Dermis microvascular lymphatic vessel endothelial cell (primary cell): ENCODE results near the gene POU5F2. TPM values are rescaled to one million over a fixed set of nuclear protein-coding genes. Genes with fewer than 3 reads are reported as not detected.

Source experiments
- DNase-seq, 2 donors: peaks; one replicate each; pipeline versions ENCODE4 v3.0.0 to v3.0.0-alpha.2; 2010; ENCODE audit warnings: low read depth in 2 of 2
- total RNA-seq: library from RNA; depleted of rRNA; stranded (reverse); fragments of >200 nt; gene quantifications from 2 replicates; pipeline ENCODE4 v1.2.1, GENCODE V29; 2014

POU5F2 gene, protein sequence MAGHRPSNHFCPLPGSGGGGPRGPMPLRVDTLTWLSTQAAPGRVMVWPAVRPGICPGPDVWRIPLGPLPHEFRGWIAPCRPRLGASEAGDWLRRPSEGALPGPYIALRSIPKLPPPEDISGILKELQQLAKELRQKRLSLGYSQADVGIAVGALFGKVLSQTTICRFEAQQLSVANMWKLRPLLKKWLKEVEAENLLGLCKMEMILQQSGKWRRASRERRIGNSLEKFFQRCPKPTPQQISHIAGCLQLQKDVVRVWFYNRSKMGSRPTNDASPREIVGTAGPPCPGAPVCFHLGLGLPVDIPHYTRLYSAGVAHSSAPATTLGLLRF
- 0.26 and 0.51 TPM in 2 replicates for total RNA-seq

DNA sequence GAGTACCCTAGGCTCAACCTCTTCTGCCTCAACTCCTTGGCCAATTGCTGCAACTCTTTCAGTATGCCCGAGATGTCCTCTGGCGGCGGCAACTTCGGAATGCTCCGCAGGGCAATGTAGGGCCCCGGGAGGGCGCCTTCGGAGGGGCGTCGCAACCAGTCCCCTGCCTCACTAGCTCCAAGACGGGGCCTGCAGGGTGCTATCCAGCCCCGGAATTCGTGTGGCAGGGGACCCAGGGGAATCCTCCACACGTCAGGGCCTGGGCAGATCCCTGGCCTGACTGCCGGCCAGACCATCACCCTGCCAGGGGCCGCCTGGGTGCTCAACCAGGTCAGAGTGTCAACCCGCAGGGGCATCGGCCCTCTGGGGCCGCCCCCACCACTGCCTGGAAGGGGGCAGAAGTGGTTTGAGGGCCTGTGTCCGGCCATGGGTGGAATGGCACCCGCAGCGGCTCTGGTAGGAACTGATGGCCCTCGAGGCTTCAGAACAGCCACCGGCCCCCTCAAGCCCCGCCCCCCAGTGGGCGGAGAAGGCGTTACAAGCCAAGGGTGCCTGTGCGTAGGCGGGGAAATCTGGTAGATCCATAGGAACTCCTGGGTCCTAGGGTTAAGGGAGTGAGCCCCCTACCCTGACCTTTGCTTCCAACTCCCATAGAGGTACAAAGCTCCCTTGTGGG is at the start of gene POU5F2:
POU5F2 (minus strand) TSS at position 465 of the 676 bp plus-strand sequence; CDS start at position 428, 37 bp downstream.
- no peak for DNase-seq

DNA sequence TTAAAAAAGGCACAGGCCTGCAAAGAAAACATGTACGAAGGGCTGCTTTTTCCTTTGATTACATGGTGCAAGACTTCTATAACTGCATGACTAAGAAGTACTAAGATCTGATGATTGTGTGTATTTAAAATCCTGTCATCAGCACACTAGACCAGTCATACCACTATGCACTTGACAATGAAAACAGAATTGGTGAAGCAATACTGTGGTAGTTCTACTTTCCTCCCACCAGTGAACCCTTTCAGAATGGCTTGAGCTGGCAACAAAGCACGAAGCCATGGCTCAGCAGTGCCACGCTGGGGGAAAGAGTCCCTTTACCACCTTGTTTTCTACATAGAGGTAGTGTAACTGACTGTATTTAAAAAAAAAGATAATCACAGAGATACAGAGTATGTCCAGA is 49.0 kb upstream of the POU5F2 start:
- no peak for DNase-seq

DNA sequence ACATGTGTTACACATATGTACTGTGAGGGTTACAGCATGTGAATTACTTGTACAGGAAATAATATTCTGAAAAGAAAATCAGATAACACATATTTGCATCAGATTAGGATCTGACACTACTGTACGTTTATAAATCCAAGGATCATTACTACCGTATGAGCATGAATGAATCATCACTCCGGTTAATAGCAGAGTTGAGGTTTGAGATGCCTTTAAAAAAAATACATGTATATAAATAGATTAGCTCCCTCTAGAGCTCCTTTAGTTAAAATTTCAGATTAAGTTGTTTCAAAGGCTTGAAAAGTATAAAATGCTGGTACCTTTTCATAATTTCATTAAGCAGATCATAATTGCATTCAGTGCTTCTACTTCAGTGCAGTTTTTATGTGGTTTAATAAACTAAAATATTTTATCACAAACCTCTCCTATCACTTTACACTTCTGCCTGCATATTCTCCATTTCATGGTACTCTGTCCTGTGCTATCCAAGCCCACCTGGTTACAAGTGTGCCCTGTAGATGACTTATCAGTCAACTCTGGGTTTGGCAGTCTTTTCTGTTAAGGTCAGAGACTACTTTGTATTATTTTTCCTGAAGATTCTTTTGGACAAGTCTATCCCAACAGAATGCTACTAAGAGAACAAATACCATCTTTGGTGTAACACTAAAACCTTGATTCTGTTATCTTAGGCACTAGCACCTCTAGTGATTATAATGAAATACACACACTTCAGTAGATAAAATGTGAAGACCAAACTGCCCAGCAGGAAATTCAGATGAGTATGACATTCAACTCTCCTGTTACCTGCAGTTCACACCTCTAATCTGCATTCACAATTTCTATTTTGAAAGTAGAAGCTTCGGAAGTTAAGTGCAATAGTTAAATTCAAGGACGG is 48.0 kb upstream of the POU5F2 start:
- peak in 1 of 2 donors; percentile 50 for DNase-seq

DNA sequence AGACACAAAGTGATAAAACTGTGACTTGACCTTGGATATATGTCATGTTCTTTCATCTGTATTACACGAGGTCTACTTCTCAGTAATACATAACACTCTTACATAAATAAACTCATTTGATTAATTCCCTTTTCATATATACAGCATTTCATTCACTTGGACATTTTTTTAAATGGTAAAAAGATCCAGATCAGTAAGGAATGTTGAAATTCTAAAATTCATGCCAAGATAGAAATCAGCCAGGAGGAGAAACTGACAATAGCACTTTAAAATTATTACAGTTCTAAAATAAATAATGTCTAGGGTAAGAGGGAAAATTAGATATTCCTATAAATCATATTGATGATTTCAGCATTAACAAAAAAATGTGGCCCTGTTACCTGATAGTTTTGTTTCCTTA is 46.2 kb upstream of the POU5F2 start:
- DNase-seq, result no peak

DNA sequence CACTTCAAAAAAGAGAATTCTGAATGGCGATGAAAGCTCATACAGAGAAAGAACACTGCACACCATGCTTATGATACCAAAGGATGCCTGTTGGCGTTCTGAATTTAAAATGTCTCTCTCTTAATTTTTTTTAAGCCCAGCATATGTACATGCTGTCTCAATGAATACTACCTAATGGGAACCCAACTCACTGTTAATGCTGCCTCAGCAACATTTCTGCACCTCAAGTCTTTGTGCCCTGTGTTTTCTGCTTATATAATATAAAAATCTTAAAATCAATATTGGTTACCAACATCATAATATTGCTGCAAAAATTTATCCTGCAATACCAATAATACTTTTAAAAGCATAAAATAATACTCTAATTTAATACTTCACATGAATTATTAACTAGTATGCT is 44.1 kb upstream of the POU5F2 start:
- no peak for DNase-seq

DNA sequence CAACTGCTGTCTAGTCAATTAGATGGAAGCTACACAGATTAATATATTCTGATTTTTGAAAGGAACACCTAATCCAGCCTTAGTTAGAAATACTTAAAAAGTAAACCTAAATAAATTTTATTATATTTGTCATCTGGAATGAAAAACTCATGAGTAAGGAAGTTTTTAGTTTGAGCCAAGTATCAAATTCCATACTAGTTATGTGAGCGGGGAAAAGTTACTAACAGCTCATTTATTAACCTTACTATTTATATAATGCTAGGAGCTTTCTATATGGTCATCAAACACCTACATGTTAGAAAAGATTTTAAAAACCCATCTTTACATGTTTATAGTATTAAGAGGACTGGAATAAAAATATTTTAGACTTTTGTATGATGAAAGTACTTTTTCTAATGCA is 41.6 kb upstream of the POU5F2 start:
- DNase-seq, result no peak

DNA sequence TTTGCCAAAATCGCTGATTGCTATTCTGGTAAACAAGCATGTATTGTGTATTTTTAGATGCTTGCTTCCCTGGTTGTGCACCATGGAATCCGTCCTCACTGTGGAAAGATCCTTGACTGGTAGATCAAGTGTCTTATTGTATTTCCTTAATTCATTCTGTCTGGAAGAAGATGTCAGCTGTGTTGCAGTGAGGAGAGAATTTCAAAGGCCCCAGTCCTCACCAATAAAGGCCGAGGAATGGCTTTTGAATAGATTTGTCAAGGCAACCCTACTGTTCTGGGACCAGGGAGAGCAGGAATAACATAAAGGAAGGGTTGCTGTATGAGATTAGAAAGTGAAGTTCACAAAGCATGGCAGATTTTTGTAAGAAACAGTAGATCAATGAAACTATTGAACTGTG is 36.2 kb upstream of the POU5F2 start:
- no peak for DNase-seq

DNA sequence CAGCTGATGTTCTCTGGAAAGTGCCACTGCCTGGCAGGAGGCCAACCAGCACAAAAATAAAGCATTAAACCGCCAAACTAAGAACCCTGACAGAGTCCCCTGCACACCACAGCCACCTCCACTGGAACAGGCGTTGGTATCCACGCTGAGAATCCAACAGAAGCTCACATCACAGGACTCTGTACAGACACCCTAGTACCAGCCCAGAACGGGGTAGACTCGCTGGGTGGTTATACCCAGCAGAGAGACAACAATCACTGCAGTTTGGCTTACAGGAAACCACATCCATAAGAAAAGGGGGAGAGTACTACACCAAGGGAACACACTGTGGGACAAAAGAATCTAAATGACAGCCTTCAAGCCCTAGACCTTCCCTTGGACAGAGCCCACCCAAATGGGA is 15.0 kb upstream of the POU5F2 start:
- DNase-seq, result no peak

DNA sequence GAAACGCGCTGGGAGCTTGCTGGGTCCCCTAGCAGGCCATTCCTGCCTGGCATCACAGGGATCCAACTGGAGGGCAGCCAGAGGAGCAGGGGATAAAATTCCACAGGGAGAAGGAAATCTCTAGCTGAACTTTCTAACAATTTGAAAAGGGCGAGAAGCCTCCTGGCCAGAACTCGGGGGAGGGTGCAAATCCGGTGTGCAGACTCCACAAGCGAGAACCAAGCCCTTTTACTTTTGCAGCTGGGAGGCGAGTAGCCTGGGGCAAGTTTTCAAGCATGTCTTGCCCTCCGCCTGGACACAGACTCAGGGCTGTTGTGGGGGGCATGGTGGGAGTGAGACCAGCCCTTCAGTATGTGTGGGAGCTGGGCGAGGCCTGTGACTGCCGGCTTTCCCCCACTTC is 14.3 kb upstream of the POU5F2 start:
- no peak for DNase-seq

DNA sequence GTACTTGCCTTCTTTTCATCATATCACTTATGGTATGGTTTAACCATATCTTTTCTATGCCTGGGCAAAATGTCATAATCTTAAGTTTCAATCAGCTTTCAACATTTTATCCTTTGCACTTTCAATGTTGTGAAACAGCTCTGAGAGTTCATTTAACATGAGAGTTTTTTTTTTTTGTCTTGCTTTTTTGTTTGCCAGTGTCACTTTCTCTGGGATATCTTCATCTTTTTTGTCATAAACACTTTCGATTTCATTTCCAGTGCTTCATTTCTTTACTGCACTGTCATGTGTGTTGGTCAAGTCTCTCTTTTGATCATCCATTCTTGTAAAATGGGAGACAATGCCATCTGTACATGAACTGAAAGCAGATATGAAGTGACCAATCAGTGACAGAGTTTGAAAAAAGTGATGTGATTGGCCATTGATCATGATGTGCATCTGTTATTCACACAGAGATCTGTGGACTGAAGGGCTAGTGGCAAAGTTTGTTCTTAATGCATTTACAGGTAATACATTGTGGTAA is 7.5 kb upstream of the POU5F2 start:
- no peak for DNase-seq

DNA sequence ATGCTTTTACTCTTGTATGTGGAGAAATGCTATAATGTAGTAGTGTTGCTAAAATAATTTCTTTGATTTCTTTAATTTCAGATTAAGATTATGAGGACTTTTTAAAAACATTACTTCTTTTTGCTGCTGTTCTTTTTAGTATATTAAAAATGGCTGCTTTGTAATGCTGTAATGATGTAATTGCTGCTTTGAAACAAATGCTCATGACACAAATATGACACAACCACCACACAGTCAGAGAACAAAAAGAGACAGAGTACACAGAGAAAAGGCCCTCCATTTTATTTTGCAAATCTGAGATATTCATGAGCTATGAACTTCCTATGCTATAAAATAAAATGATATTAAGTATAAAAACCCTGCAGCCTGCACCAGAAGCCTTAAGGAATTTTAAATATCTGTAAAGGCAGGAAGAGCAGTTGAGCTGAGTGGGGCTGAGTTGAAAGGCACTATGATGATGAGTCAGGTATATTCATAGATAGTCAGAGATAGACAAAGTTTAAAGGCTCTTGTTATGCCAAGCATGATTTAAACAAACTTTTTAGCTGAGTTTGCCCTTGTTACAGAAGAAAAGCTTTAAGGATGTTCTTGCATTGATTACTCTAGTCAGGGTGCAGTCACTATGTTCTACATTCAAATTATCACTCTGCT is 5.1 kb upstream of the POU5F2 start:
- DNase-seq, result no peak

DNA sequence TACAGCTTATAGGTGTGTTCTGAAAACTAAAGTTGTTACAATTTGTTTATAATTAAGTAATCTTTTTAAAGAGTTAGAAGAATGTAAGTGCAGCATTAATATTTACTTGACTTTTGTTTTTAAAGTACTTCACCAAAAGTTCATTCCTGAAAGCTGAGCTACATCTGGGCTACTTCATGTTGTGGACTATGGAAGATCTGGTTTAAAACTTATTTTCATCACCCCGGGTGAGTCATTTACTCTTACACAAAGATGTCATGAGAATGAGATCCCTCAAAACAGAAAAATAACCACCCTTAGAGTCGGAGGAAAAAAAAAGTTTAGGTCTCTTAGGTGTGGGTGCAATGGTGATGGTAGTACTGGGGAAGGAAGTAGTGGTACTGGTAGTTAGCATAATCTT is 5.1 kb downstream of the POU5F2 start:
- DNase-seq, result no peak

DNA sequence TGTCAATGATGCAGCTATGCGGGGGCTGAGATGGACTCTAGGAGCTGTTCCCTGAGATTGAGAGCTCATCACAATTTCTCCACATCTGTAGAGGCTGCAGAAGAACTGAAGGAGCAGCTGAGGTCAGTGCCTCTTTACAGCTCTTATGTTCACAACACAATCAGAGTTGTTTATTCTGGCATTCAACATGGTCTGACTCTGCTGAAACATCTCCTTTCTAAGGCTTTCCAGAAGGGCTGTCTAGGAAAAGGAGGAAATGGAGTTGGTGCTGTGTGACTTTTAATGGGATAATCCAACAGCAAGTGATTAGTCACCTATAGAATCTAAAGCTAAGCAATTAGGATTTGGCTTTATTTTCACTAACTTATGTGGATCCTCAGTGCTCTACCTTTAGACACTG is 6.0 kb downstream of the POU5F2 start:
- DNase-seq, result peak in 1 of 2 donors; percentile 82

DNA sequence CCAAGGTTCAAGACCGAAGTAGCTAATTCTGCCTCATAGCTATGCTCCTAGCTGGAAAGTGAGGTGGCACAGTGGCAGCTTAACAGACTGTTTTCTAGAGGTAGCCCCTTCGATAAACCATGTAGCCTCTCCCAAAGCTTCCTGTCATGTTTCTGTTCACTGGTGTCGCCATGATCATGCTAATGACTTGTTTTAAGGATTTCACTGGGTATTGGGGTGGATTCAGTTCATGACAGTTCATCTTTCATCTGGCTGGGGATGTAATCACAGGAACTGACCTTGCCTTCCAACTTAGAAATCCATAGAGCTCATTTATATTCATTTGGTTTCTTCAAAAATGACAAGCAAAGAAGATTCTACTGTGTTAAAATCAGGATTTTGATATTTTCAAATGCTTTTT is 9.4 kb downstream of the POU5F2 start:
- DNase-seq, result no peak

DNA sequence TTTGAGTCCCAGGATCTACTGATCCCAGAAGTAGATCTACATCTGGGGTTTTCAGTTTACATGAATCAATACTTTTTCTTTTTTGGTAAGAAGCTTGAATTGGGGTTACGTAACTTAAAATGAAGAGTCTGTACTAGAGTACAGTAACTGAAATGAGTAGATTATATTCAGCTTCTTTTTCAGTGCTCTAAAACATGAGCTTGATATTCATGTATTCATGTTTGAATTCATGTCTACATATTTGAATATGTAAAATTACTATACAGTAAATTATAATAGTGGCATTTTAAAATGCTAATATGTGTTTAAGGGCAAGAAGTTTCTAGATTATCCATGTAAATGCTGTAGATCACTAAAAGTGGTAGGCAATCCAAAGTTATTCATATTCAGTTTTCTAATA is 14.8 kb downstream of the POU5F2 start:
- no peak for DNase-seq

DNA sequence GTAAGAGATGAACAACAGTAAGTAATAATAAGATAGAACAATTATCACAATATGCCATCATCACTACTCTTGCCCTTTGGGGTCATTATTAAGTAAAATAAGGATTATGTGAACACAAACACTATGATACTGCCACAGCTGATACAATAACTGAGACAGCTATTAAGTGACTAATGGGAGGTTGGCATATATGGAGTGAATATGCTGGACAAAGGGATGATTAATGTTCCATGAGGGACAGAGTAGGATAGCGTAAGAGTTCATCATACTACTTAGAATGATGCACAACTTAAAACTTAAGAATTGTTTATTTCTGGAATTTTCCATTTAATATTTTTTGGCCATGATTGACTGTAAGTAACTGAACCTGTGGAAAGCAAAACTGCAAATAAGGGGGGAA is 16.6 kb downstream of the POU5F2 start:
- no peak for DNase-seq

DNA sequence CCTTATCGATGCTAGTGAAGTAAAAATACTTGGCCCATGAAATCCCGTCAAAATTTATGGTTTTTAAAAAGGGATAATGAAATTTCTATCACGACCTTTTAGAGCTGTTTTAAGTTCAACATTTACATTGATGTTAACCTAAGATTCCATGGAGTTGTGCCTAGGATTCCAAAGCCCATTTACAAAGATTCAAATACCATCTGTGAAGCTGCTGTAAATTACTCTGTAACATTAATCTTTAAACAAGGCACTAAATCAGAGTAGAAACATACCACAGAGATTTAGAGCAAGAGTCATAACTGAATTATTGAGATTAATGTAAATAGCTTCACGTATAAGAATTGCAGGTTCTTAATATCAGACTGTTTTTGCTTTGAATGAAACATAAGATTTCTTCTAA is 17.7 kb downstream of the POU5F2 start:
- no peak for DNase-seq

DNA sequence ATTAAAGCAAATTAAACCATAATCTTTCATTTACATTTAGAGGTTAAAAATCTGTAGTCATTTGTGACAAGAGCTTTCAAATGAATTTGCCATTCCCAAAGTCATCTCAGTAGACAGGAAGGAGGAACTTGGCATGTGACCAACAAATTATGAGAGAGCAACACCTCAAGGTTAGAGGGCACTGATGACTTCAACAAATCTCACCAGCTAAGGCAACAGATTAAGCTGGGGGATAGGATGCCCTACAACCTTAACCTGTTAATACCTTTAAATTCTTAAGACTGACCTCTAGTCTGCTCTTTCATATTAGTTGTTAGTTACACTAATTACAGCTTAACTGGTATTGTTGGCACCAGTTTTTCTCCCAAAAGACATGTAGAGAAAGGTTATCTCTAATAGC is 18.4 kb downstream of the POU5F2 start:
- DNase-seq, result peak; percentile 17 to 40

DNA sequence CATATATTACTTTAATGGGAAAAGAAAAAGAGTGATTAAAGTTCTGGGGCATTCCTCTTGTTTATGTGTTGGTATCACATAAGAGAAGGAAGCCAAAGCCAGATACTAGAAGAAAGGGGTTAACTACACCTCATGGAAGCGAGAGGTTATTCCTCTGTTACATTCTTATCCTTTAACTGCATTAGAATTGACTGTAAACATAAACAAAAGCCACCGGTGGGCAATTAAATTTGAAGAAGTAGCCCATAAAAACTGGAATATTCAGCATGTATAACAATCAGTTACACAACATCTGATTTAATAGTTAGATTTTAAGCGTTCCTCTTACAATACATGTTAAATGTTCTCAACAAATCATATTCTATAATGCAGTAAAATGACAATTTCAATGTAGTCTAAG is 18.8 kb downstream of the POU5F2 start:
- DNase-seq, result no peak

DNA sequence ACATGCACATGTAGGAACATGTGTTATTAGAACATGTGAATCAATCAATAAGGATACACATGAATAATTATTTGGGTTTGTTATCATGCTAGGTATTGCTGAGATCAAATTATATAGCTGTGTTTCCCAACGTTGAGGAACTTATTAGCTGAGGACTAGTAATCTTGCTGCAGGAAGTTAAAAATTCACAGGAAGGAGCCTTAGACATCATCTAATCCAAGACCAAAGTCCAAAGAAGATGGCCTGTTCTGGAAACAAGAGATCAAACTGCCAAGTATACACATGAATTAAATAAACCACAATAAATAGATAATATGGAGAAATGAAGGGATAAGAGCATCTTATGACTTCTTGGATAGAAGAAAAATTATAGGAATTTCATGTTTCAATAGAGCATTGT is 19.9 kb downstream of the POU5F2 start:
- DNase-seq, result no peak

DNA sequence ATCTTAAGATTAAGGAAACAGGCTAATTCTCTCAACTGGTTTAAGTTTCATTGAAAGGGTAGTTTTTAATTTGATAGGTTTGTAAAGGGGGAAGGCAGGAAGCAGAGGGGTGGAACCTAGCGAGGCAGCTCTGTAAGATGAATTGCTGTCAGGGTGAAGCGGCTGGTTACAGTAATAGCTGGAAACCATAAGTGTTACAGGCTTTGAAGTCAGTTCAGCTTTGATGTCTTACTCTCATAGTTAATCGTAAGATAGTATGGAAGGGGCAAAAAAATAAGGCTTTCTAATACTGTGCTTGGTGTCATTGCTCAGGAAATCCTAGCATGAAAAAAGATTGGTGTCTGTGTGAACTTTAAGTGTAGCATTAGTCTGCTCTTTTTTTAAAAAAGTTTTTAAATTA is 20.3 kb downstream of the POU5F2 start:
- DNase-seq, result no peak

DNA sequence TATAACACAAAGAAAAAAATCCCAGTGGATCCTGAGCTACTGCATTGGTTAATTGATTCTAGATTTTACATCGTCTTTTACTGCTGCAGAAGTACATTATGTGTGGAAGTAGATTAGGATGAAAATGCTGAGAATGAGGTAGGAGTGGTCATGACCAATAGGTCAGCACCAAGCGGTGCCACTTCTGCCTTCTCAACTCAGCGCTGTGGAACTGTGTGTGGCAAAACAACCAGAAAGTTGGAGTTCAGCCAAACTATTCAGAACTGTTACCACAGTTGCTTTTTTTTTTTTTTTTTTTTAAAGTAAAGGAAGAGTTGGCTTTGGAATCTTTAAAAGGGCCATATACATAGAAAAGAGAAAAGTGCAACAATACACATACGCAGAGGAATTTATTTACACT is 24.2 kb downstream of the POU5F2 start:
- DNase-seq, result peak; percentile 55 to 83
